ENCODE data around the gene PPIB. TPM values are rescaled to one million over a fixed set of nuclear protein-coding genes. Genes with fewer than 3 reads are reported as not detected.

The PPIB gene
- total RNA-seq, 3 donors from 2014 or later (not counting 1 experiment from before 2014, with no cell fraction given) = 234 to 298 (median 251) TPM

- H3K27ac Mint-ChIP-seq = no peak overlapping the region
- peaks cover 13% of the 10 kb centered on the region for H3K36me3 ChIP-seq (ENCODE audit: control insufficient read depth, insufficient read depth, low read length)
Observed at GRCh38 chr15:64191971-64192830, 29.4 kb upstream of the PPIB start.

GRCh38 chr15:64187396-64188191 lies 24.8 kb upstream of the PPIB start:
- ATAC-seq (no peak), DNase-seq (no peak)
- Histone ChIP-seq H3K27ac (ENCODE audit: low read length) (no peak overlapping the region), H3K4me1 (ENCODE audit: control insufficient read depth, insufficient read depth, low read length) (no peaks in the 10 kb centered on the region), H3K27me3 (ENCODE audit: control insufficient read depth, insufficient read depth, low read length) (no peaks in the 10 kb centered on the region), H3K36me3 (ENCODE audit: control insufficient read depth, insufficient read depth, low read length) (peaks cover 8% of the 10 kb centered on the region), H3K4me3 (ENCODE audit: low read length) (no peak overlapping the region), H3K9me3 (ENCODE audit: control insufficient read depth, insufficient read depth, low read length) (no peaks in the 10 kb centered on the region)
- WGBS (ENCODE audit: insufficient coverage) = 95% methylated on average over 2 of the region's 2 CpGs
- no peaks in the 10 kb centered on the region for H3K9me3 Mint-ChIP-seq
- TF ChIP-seq, protein P1, sequence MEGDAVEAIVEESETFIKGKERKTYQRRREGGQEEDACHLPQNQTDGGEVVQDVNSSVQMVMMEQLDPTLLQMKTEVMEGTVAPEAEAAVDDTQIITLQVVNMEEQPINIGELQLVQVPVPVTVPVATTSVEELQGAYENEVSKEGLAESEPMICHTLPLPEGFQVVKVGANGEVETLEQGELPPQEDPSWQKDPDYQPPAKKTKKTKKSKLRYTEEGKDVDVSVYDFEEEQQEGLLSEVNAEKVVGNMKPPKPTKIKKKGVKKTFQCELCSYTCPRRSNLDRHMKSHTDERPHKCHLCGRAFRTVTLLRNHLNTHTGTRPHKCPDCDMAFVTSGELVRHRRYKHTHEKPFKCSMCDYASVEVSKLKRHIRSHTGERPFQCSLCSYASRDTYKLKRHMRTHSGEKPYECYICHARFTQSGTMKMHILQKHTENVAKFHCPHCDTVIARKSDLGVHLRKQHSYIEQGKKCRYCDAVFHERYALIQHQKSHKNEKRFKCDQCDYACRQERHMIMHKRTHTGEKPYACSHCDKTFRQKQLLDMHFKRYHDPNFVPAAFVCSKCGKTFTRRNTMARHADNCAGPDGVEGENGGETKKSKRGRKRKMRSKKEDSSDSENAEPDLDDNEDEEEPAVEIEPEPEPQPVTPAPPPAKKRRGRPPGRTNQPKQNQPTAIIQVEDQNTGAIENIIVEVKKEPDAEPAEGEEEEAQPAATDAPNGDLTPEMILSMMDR (IDR thresholded peaks at IDR 0.05) = no peak
- no peaks in the 10 kb centered on the region for H3K36me3 Mint-ChIP-seq
- H3K27me3 Mint-ChIP-seq (ENCODE audit: low read depth in 2 of 2) = no peaks in the 10 kb centered on the region
- H3K4me1 Mint-ChIP-seq = no peaks in the 10 kb centered on the region
- H3K27ac Mint-ChIP-seq = no peak overlapping the region
- intact Hi-C loops (cut with micrococcal nuclease) = no loop called here
- no peak overlapping the region for H3K4me3 Mint-ChIP-seq

More at GRCh38 chr15:64191971-64192830, 29.4 kb upstream of the PPIB start:
- intact Hi-C loops (cut with micrococcal nuclease) = no loop called here
- WGBS (ENCODE audit: insufficient coverage) = 95% methylated on average over 5 of the region's 5 CpGs
- H3K4me1 ChIP-seq (ENCODE audit: control insufficient read depth, insufficient read depth, low read length) = no peaks in the 10 kb centered on the region
- H3K4me3 ChIP-seq (ENCODE audit: low read length) = no peak overlapping the region
- Mint-ChIP-seq H3K4me3 (no peak overlapping the region), H3K4me1 (no peaks in the 10 kb centered on the region), H3K27me3 (ENCODE audit: low read depth in 2 of 2) (no peaks in the 10 kb centered on the region), H3K9me3 (no peaks in the 10 kb centered on the region), H3K36me3 (peaks cover 7% of the 10 kb centered on the region)
- no peak overlapping the region for H3K27ac ChIP-seq (ENCODE audit: low read length)
- TF ChIP-seq, protein P1 (IDR thresholded peaks at IDR 0.05) = no peak
- H3K9me3 ChIP-seq (ENCODE audit: control insufficient read depth, insufficient read depth, low read length) = no peaks in the 10 kb centered on the region
- ATAC-seq = no peak
- H3K27me3 ChIP-seq (ENCODE audit: control insufficient read depth, insufficient read depth, low read length) = no peaks in the 10 kb centered on the region
- DNase-seq = no peak

DNA sequence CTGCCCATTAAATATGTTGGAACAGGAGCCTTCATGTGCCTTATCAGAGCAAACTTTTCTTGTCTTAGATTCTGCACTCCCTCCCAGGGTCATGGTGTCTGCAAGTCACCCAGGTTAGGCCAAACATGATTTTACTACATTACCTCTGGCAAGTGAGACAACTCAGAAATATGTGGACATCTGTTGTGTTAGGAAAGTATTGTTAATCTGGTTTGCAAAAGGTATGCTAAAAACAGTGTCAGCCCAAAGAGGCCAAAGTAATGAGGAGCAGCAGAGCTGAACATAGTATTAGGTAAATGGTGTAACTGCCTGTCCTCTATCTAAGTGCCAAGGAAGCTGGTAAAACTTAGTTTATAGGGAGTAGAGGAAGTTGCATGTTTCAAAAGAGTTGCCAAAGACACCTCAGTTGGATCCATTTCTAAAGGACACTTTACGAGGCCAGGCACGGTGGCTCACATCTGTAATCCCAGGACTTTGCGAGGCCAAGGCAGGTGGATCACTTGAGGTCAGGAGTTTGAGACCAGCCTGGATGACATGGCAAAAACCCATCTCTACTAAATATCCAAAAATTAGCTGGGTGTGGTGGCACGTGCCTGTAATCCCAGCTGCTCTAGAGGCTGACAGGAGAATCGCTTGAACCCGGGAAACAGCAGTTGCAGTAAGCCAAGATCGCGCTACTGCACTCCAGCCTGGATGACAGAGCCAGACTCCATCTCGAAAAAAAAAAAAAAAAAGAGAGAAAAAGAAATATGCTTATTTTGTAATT lies 22.5 kb upstream of the PPIB start:
- no peak overlapping the region for H3K27ac Mint-ChIP-seq
- H3K27me3 Mint-ChIP-seq (ENCODE audit: low read depth in 2 of 2) = no peaks in the 10 kb centered on the region
- ATAC-seq (no peak), DNase-seq (no peak)
- TF ChIP-seq, protein P1 (IDR thresholded peaks at IDR 0.05) = no peak
- H3K4me1 Mint-ChIP-seq = no peaks in the 10 kb centered on the region
- H3K27ac ChIP-seq (ENCODE audit: low read length) = no peak overlapping the region
- no peak overlapping the region for H3K4me3 Mint-ChIP-seq
- no peaks in the 10 kb centered on the region for H3K9me3 ChIP-seq (ENCODE audit: control insufficient read depth, insufficient read depth, low read length)
- H3K4me1 ChIP-seq (ENCODE audit: control insufficient read depth, insufficient read depth, low read length) = no peaks in the 10 kb centered on the region
- intact Hi-C loops (cut with micrococcal nuclease) = no loop called here
- WGBS (ENCODE audit: insufficient coverage) = 97% methylated on average over 9 of the region's 9 CpGs
- H3K4me3 ChIP-seq (ENCODE audit: low read length) = no peak overlapping the region
- no peaks in the 10 kb centered on the region for H3K9me3 Mint-ChIP-seq
- no peaks in the 10 kb centered on the region for H3K27me3 ChIP-seq (ENCODE audit: control insufficient read depth, insufficient read depth, low read length)
- peaks cover 4% of the 10 kb centered on the region for H3K36me3 ChIP-seq (ENCODE audit: control insufficient read depth, insufficient read depth, low read length)
- no peaks in the 10 kb centered on the region for H3K36me3 Mint-ChIP-seq

Measured in natural killer cell (primary cell).